Chondrocyte (in vitro differentiated cells): ENCODE measurements around the gene FAM107B. TPM values are rescaled to one million over a fixed set of nuclear protein-coding genes. Genes with fewer than 3 reads are reported as not detected.
A peak's percentile ranks its signal among the peaks of the same experiment; 100 is the strongest.
"Not testable (repeated sequence)": the region's sequence is repeated elsewhere in the genome, so short reads cannot be mapped to it uniquely, and the experiment has no call there.

Experiments used
- DNase-seq: peaks from one replicate; pipeline ENCODE4 v3.0.0; 2021; ENCODE audit warnings: mixed read lengths, low spot score
- H3K27ac Mint-ChIP-seq: one replicate; pipeline ENCODE4 v1.8.0; 2021; ENCODE audit warnings: mild to moderate bottlenecking, moderate library complexity, mixed read lengths; ENCODE audit not compliant: unreplicated experiment
- H3K27me3 Mint-ChIP-seq: 2 replicates; pipeline ENCODE4 v1.8.0; 2021; ENCODE audit warnings: low read depth, mixed read lengths
- H3K36me3 Mint-ChIP-seq: 2 replicates; pipeline ENCODE4 v1.8.0; 2021; ENCODE audit warnings: low read depth, mixed read lengths
- H3K4me1 Mint-ChIP-seq: 2 replicates; pipeline ENCODE4 v1.8.0; 2021; ENCODE audit warnings: low read depth, mild to moderate bottlenecking, mixed read lengths
- H3K4me3 Mint-ChIP-seq: one replicate; pipeline ENCODE4 v1.8.0; 2021; ENCODE audit warnings: mild to moderate bottlenecking, moderate library complexity, mixed read lengths; ENCODE audit not compliant: unreplicated experiment
- H3K9me3 Mint-ChIP-seq: 2 replicates; pipeline ENCODE4 v1.8.0; 2021; ENCODE audit warnings: low read depth, mixed read lengths
- CTCF ChIP-seq: fragments of 200-600 bp; sonication (generic); IDR thresholded peaks from 2 replicates; pipeline ENCODE4 v1.5.0; 2021; ENCODE audit warnings: antibody characterized with exemption, mild to moderate bottlenecking, moderate library complexity
- total RNA-seq: library from RNA; stranded (reverse); gene quantifications from 3 replicates; pipeline ENCODE4 v1.2.1, GENCODE V29; 2021

FAM107B gene
- total RNA-seq, 1 donor from 2014 or later: 29.1 TPM

DNA sequence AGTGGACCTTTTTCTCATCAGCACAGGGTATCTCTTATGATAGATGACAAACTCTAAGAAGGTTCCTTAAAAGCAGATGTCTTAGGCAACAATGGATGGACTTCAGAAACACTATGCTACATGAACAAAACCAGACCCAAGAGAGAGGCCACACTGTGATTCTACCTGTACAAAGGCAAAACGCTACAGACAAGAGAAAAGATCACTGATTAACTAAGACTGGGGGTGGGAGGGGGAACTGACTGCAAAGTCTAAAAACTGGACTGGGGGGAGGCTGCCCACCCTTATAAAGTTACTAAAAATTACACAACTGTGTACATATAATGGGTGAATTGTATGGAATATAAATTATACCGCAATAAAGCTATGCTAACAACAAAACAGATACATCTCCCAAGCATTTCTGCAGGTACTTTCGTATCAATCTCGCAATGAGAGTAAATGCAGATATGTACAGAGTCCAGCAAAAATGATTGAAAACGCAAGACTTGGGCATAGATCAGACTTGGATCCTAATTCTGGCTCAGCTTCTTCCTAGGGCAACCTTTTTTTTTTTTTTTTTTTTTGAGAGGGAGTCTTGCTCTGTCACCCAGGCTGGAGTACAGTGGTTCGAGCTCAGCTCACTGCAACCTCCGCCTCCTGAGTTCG is 179.7 kb downstream of the FAM107B start:
- Mint-ChIP-seq H3K9me3 (no peaks in the 10 kb centered on the region), H3K36me3 (peaks cover 15% of the 10 kb centered on the region), H3K27ac (no peak overlapping the region), H3K27me3 (no peaks in the 10 kb centered on the region), H3K4me1 (no peaks in the 10 kb centered on the region), H3K4me3 (no peak overlapping the region)
- no peak for TF ChIP-seq CTCF
- DNase-seq: no peak

GRCh38 chr10:14593806-14594205 is 180.9 kb downstream of the FAM107B start:
- H3K9me3 Mint-ChIP-seq: no peaks in the 10 kb centered on the region
- H3K4me3 Mint-ChIP-seq: no peak overlapping the region
- H3K36me3 Mint-ChIP-seq: peaks cover 13% of the 10 kb centered on the region
- no peak for DNase-seq
- H3K27me3 Mint-ChIP-seq: no peaks in the 10 kb centered on the region
- no peak overlapping the region for H3K27ac Mint-ChIP-seq
- peaks cover 6% of the 10 kb centered on the region for H3K4me1 Mint-ChIP-seq
- TF ChIP-seq CTCF: no peak

GRCh38 chr10:14592566-14592965 is 182.1 kb downstream of the FAM107B start:
- DNase-seq: no peak
- Mint-ChIP-seq H3K27me3 (no peaks in the 10 kb centered on the region), H3K27ac (no peak overlapping the region), H3K4me1 (peaks cover 17% of the 10 kb centered on the region), H3K4me3 (no peak overlapping the region), H3K9me3 (no peaks in the 10 kb centered on the region), H3K36me3 (peaks cover 7% of the 10 kb centered on the region)
- TF ChIP-seq CTCF: no peak

DNA sequence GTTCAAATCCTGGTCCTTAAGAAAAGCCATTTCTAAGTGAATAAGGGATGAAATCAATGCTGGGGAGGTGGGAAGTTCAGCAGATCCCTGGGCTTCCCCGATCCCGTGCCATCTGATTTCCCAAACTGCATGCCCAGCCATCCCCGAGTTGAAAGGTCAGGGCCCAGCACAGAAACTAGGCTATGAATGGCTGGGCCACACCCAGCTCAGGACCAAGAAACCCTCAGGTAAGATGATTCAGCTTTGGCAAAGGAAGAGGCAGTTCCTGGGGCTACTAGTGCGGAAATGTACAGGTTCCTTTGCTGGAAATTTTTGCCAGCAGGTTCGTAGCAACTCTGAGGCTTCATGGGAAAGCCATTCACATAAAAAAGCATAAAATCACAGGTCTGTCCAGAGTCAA is 182.7 kb downstream of the FAM107B start:
- no peak for DNase-seq
- no peaks in the 10 kb centered on the region for H3K27me3 Mint-ChIP-seq
- H3K4me1 Mint-ChIP-seq: peaks cover 21% of the 10 kb centered on the region
- peaks cover 7% of the 10 kb centered on the region for H3K36me3 Mint-ChIP-seq
- H3K9me3 Mint-ChIP-seq: no peaks in the 10 kb centered on the region
- H3K4me3 Mint-ChIP-seq: no peak overlapping the region
- TF ChIP-seq CTCF: no peak
- no peak overlapping the region for H3K27ac Mint-ChIP-seq

DNA sequence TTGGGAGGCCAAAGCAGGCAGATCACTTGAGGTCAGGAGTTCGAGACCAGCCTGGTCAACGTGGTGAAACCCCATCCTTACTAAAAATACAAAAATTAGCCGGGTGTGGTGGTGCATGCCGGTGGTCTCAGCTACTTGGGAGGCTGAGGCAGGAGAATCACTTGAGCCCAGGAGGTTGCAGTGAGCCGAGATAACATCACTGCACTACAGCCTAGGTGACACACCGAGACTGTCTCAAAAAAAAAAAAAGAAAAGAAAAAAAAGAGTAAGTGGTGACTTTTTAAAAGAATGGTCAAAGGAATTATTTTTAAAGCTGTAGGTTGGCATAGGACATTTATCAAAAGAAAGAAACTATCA is 185.8 kb downstream of the FAM107B start:
- H3K36me3 Mint-ChIP-seq, H3K4me3 Mint-ChIP-seq, DNase-seq, H3K27me3 Mint-ChIP-seq, H3K9me3 Mint-ChIP-seq: not testable (repeated sequence)
- Mint-ChIP-seq H3K27ac (peak overlapping the region; percentile 87), H3K4me1 (peaks cover 24% of the 10 kb centered on the region)
